Measurements from ENCODE around the gene SNN. TPM values are rescaled to one million over a fixed set of nuclear protein-coding genes. Genes with fewer than 3 reads are reported as not detected.
A peak's percentile ranks its signal among the peaks of the same experiment; 100 is the strongest.

The SNN gene
- total RNA-seq, 1 donor from 2014 or later = 22.4 TPM

GRCh38 chr16:11660565-11660964 lies 7.7 kb upstream of the SNN start:
- no peak for ATAC-seq
- no peak for DNase-seq
- intact Hi-C loops (cut with micrococcal nuclease) = no loop called here

- ATAC-seq (no peak), DNase-seq (no peak)
- intact Hi-C loops (cut with micrococcal nuclease) = no loop called here
These were observed 5.7 kb upstream of the SNN start for GRCh38 chr16:11662582-11662981.

- DNase-seq (no peak), ATAC-seq (no peak)
- intact Hi-C loops (cut with micrococcal nuclease) = no loop called here
These were observed 3.2 kb upstream of the SNN start for GRCh38 chr16:11665071-11665491.

- no peak for DNase-seq
- intact Hi-C loops (cut with micrococcal nuclease) = no loop called here
- no peak for ATAC-seq
These were observed 1.9 kb upstream of the SNN start for GRCh38 chr16:11666103-11667055.

GRCh38 chr16:11667221-11667823 lies 933 bp upstream of the SNN start:
- intact Hi-C loops (cut with micrococcal nuclease) = no loop called here

GRCh38 chr16:11668623-11669379 lies 546 bp downstream of the SNN start:
- peak; percentile 62 for DNase-seq
- peak; percentile 10 for ATAC-seq
- intact Hi-C loops (cut with micrococcal nuclease) = no loop called here

More at GRCh38 chr16:11667221-11667823, 933 bp upstream of the SNN start:
- no peak for ATAC-seq
- DNase-seq = no peak

GRCh38 chr16:11669380-11670146 lies 1.3 kb downstream of the SNN start:
- intact Hi-C loops (cut with micrococcal nuclease) = no loop called here
- ATAC-seq (peak; percentile 32), DNase-seq (peak; percentile 68)

GRCh38 chr16:11670171-11671131 lies 2.2 kb downstream of the SNN start:
- no peak for DNase-seq
- ATAC-seq = no peak
- intact Hi-C loops (cut with micrococcal nuclease) = no loop called here

- ATAC-seq = no peak
- no peak for DNase-seq
- intact Hi-C loops (cut with micrococcal nuclease) = no loop called here
These were observed 3.0 kb downstream of the SNN start for GRCh38 chr16:11671271-11671670.

- no peak for ATAC-seq
- intact Hi-C loops (cut with micrococcal nuclease) = no loop called here
- no peak for DNase-seq
These were observed 3.4 kb downstream of the SNN start for GRCh38 chr16:11671676-11672075.

- ATAC-seq (no peak), DNase-seq (no peak)
- intact Hi-C loops (cut with micrococcal nuclease) = no loop called here
These were observed 4.2 kb downstream of the SNN start for GRCh38 chr16:11672206-11673090.

- ATAC-seq (peak; percentile 5), DNase-seq (peak; percentile 60)
- intact Hi-C loops (cut with micrococcal nuclease) = no loop called here
These were observed 5.1 kb downstream of the SNN start for GRCh38 chr16:11673091-11674000.

- no peak for ATAC-seq
- no peak for DNase-seq
- intact Hi-C loops (cut with micrococcal nuclease) = no loop called here
These were observed 6.0 kb downstream of the SNN start for GRCh38 chr16:11674001-11674817.

- ATAC-seq (no peak), DNase-seq (no peak)
- intact Hi-C loops (cut with micrococcal nuclease) = no loop called here
These were observed 6.7 kb downstream of the SNN start for GRCh38 chr16:11674818-11675560.
